ENCODE data around the gene HSCB. TPM values are rescaled to one million over a fixed set of nuclear protein-coding genes. Genes with fewer than 3 reads are reported as not detected.
A peak's percentile ranks its signal among the peaks of the same experiment; 100 is the strongest.

The HSCB gene
- total RNA-seq, 1 experiment from 2014 or later = 21.2 TPM

GRCh38 chr22:28769394-28770085, 27.7 kb downstream of the HSCB start:
- no peak overlapping the region for H2BK12ac ChIP-seq (ENCODE audit: insufficient read length, low read depth, low read length)
- H3K27ac ChIP-seq (ENCODE audit: insufficient read length, low read depth, low read length) = no peak overlapping the region
- Mint-ChIP-seq H3K27me3 (ENCODE audit: low read depth) (no peaks in the 10 kb centered on the region), H3K9me3 (peaks cover 1 to 9% of the 10 kb centered on the region in 2 experiments; a peak in 4 of 5 replicates), H3K4me3 (no peak overlapping the region), H3K4me1 (peaks cover 8 to 12% of the 10 kb centered on the region in 2 experiments), H3K27ac (peak overlapping the region in 1 of 3 experiments; percentile 49; a peak in 2 of 7 replicates), H3K36me3 (ENCODE audit: insufficient read depth in 1 of 3, low read depth in 3 of 3) (peaks cover 8 to 11% (median 10%) of the 10 kb centered on the region in 3 experiments; a peak in 6 of 7 replicates)
- H4K20me1 ChIP-seq (ENCODE audit: control insufficient read depth, insufficient read depth, insufficient read length) = no peaks in the 10 kb centered on the region
- no peak overlapping the region for H2BK5ac ChIP-seq (ENCODE audit: insufficient read length, low read length)
- no peak overlapping the region for H2AFZ ChIP-seq (ENCODE audit: low read length)
- no peaks in the 10 kb centered on the region for H3K4me1 ChIP-seq (ENCODE audit: insufficient read depth, low read length)
- no peak overlapping the region for H2AK5ac ChIP-seq (ENCODE audit: insufficient read length, low read length)
- H3K23ac ChIP-seq (ENCODE audit: insufficient read length, low read depth, low read length) = no peak overlapping the region
- H2BK15ac ChIP-seq (ENCODE audit: low read depth, low read length) = no peak overlapping the region
- no peak overlapping the region for H3T11ph ChIP-seq (ENCODE audit: low read length)
- no peaks in the 10 kb centered on the region for H3K79me2 ChIP-seq (ENCODE audit: insufficient read depth, low read length)
- H3K23me2 ChIP-seq (ENCODE audit: insufficient read length, low read depth, low read length, poor library complexity, severe bottlenecking) = no peaks in the 10 kb centered on the region
- H3K9ac ChIP-seq (ENCODE audit: extremely low read depth, insufficient read length, low read length) = no peak overlapping the region
- H4K8ac ChIP-seq (replicated peaks; ENCODE audit: insufficient read length, low read depth, low read length) = no peak overlapping the region
- H2BK20ac ChIP-seq (ENCODE audit: low read depth, low read length, poor library complexity, severe bottlenecking) = no peak overlapping the region
- H4K91ac ChIP-seq (ENCODE audit: insufficient read length, low read depth, low read length) = no peak overlapping the region
- no peak overlapping the region for H3K18ac ChIP-seq (ENCODE audit: insufficient read length, low read depth, low read length)
- H3K4me2 ChIP-seq (ENCODE audit: insufficient read depth, insufficient read length, low read length) = no peak overlapping the region
- H3K4ac ChIP-seq (ENCODE audit: low read depth, low read length) = no peak overlapping the region
- no peak overlapping the region for H2BK120ac ChIP-seq (ENCODE audit: low read depth, low read length, poor library complexity, severe bottlenecking)
- DNase-seq = no peak
- no CpG with 5 or more reads among the region's 14 CpGs for WGBS (ENCODE audit: extremely low coverage, insufficient read length, low lambda C conversion rate)
- no peaks in the 10 kb centered on the region for H3K79me1 ChIP-seq (ENCODE audit: insufficient read depth, low read depth, low read length, poor library complexity, severe bottlenecking)
- H3K9me3 ChIP-seq (ENCODE audit: control insufficient read depth, low read depth, low read length) = no peaks in the 10 kb centered on the region
- no peak for TF ChIP-seq CTCF (conservative IDR thresholded peaks at IDR 0.05)
- no peak overlapping the region for H3K14ac ChIP-seq (ENCODE audit: insufficient read depth, low read length)
- H4K5ac ChIP-seq (ENCODE audit: insufficient read length, low read depth, low read length) = no peak overlapping the region
- H3K27me3 ChIP-seq (ENCODE audit: insufficient read depth, low read length) = no peaks in the 10 kb centered on the region
- no peak overlapping the region for H3K56ac ChIP-seq (ENCODE audit: insufficient read length, low read depth, low read length)
